Right lobe of liver (tissue), 4 donors: ENCODE measurements around the gene CFAP70.

Experiments
- CTCF ChIP-seq, 4 donors: fragments of 200-600 bp in 3 of 4; fragments of 450-650 bp in 1 of 4; IDR thresholded peaks; one replicate each; pipeline versions ENCODE4 v1.5.1 to v1.8.0; 2016 to 2022; ENCODE audit warnings: antibody characterized with exemption in 4 of 4, mild to moderate bottlenecking in 2 of 4
- POLR2A ChIP-seq: fragments of 450-650 bp; IDR thresholded peaks from one replicate; pipeline ENCODE4 v1.6.1; 2017; ENCODE audit warnings: antibody characterized with exemption, mild to moderate bottlenecking
- donor health status: DM: no; HTN: no; CAD: no.
- donor health status: DM: no; HTN: no; CAD: no.
- donor health status: DM: no; HTN: yes; CAD: no.

- TF ChIP-seq POLR2A (no peak), CTCF (IDR thresholded peaks at IDR 0.05) (no peak)
Observed at GRCh38 chr10:73228247-73228646, 130.4 kb downstream of the CFAP70 start.
